Kidney (tissue), 14 donors: ENCODE measurements around the gene CDC37. TPM values are rescaled to one million over a fixed set of nuclear protein-coding genes. Genes with fewer than 3 reads are reported as not detected.

Experiments used
- DNase-seq, 5 donors: peaks; one replicate each; pipeline ENCODE4 v3.0.0-alpha.2; 2013 to 2020
- FAIRE-seq: peaks from 2 replicates; lab custom pipeline; 2012; peaks lifted over from hg19 to GRCh38; lab: Jason Lieb, UNC
- H3K27ac ChIP-seq, 2 donors: one replicate each; pipeline ENCODE4 v1.7.0; 2013; ENCODE audit warnings: low read depth in 2 of 2, low read length in 2 of 2, inconsistent platforms in 1 of 2
- H3K27me3 ChIP-seq: one replicate; pipeline ENCODE4 v1.7.1; 2013; ENCODE audit warnings: low read length, inconsistent platforms; ENCODE audit not compliant: control insufficient read depth, insufficient read depth
- H3K36me3 ChIP-seq, 3 donors: one replicate each; pipeline versions ENCODE4 v1.7.0 to v1.7.1; 2013; ENCODE audit warnings: low read length in 3 of 3, control low read depth in 1 of 3, inconsistent platforms in 1 of 3; ENCODE audit not compliant: insufficient read depth in 3 of 3, control insufficient read depth in 2 of 3
- H3K4me1 ChIP-seq, 3 donors: one replicate each; pipeline versions ENCODE4 v1.7.0 to v1.7.1; 2013; ENCODE audit warnings: low read length in 3 of 3, inconsistent platforms in 1 of 3, low read depth in 1 of 3; ENCODE audit not compliant: control insufficient read depth in 2 of 3, insufficient read depth in 2 of 3
- H3K4me3 ChIP-seq, 3 donors: one replicate each; pipeline versions ENCODE4 v1.7.0 to v1.8.1; 2013; ENCODE audit warnings: low read length in 3 of 3, control low read depth in 1 of 3, inconsistent platforms in 1 of 3
- H3K9ac ChIP-seq, 3 donors: one replicate each; pipeline versions ENCODE4 v1.7.0 to v1.7.1; 2013; ENCODE audit warnings: low read length in 3 of 3, control low read depth in 1 of 3, inconsistent platforms in 1 of 3
- H3K9me3 ChIP-seq, 3 donors: one replicate each; pipeline versions ENCODE4 v1.7.0 to v1.7.1; 2013; ENCODE audit warnings: low read length in 3 of 3, control low read depth in 1 of 3, inconsistent platforms in 1 of 3; ENCODE audit not compliant: control insufficient read depth in 2 of 3, insufficient read depth in 1 of 3
- intact Hi-C: fragments of 100-400 bp; cut with DNase I; formaldehyde crosslinking; loops from one replicate; pipeline ENCODE4 v1.11.1; 2022
- polyA plus RNA-seq: library from polyadenylated mRNA; stranded (reverse); fragments of 350-450 nt; fragmentation: Illumina TruSeq; extraction: RNeasy Lipid Tissue Mini Kit (QIAGEN cat#74804); gene quantifications from one replicate; pipeline ENCODE4 v1.2.3, GENCODE V29; 2014; ENCODE audit warnings: low read depth, low replicate concordance; ENCODE audit not compliant: insufficient read depth
- total RNA-seq: library from RNA; stranded (reverse); fragmentation: NEBNext Ultra II Directional; extraction: Animal tissue kit (Norgen Biotek cat#: 25700); gene quantifications from one replicate; pipeline ENCODE4 v1.2.1, GENCODE V29; 2021
- TF ChIP-seq, protein P1 (sequence below): IDR thresholded peaks from 3 replicates; pipeline ENCODE4 v1.5.1; 2012; ENCODE audit warnings: mild to moderate bottlenecking, moderate library complexity, borderline replicate concordance; ENCODE audit not compliant: insufficient read depth; ENCODE audit errors: extremely low read depth
- donor health status: control.
- donor health status: control.
- donor health status: control.
- donor health status: control.
- donor health status: control.
- donor health status: DM: yes; HTN: yes; CAD: no.
- donor health status: Normal renal cell carcinoma (clear cell type).

Gene CDC37
- total and polyA plus RNA-seq, 2 donors from 2014 or later: 139 to 149 TPM

DNA sequence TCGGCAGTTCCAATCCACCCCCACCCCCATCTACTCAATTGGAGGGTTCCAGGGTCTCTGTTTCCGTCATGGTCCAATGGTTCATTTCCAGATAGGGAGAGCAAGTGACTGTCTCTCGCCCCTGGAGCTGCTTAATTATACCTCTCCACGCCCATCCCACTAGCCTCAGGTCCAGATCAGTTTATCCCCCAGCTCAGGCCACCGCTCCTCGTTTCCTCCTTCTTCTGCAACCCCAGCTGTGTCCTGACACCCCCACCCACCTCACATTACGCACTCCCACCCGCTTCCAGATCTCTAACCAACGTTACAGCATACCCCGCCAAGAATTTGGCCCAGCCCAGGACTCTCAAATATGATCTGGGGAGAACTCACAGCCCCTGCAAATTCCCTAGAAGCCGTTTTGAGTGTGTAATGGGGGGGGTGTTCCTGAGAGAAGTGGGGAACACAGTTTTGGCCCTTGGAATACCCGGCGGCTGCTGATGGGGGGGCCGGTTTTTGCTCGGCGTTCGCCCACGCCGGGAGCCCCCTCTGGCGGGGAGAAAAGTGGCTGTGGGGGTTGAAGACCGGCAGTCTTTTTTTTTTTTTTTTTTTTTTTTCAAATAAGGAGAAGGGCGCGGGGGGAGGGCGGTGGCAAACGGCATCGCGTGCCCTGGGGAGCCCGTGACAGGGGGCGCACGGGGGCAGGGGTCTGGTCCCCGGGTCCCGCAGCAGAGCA is 15.3 kb upstream of the CDC37 start:
- intact Hi-C loops: no loop called here
- no peaks in the 10 kb centered on the region for H3K9me3 ChIP-seq
- peaks cover 44% of the 10 kb centered on the region for H3K27me3 ChIP-seq

DNA sequence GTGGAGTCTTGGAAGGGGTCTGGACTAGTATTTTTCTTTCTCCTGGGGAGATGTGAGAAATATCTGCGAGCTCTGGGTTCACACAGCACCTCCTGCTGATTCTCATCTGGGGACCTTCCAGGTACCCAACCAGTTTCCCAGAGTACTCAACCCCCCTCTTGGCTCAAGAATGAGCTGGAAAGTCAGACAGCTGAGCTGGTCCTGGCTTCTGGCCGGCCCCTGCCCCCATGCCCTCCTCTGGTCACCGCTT is 14.8 kb upstream of the CDC37 start:
- H3K36me3 ChIP-seq: no peaks in the 10 kb centered on the region
- H3K27me3 ChIP-seq: peaks cover 44% of the 10 kb centered on the region
- H3K9me3 ChIP-seq: no peaks in the 10 kb centered on the region
- H3K9ac ChIP-seq: no peak overlapping the region
- H3K4me1 ChIP-seq: peaks cover 0 to 14% (median 3%) of the 10 kb centered on the region in 3 donors
- H3K27ac ChIP-seq: no peak overlapping the region
- DNase-seq (no peak), FAIRE-seq (no peak)
- H3K4me3 ChIP-seq: no peak overlapping the region
- TF ChIP-seq, protein P1, sequence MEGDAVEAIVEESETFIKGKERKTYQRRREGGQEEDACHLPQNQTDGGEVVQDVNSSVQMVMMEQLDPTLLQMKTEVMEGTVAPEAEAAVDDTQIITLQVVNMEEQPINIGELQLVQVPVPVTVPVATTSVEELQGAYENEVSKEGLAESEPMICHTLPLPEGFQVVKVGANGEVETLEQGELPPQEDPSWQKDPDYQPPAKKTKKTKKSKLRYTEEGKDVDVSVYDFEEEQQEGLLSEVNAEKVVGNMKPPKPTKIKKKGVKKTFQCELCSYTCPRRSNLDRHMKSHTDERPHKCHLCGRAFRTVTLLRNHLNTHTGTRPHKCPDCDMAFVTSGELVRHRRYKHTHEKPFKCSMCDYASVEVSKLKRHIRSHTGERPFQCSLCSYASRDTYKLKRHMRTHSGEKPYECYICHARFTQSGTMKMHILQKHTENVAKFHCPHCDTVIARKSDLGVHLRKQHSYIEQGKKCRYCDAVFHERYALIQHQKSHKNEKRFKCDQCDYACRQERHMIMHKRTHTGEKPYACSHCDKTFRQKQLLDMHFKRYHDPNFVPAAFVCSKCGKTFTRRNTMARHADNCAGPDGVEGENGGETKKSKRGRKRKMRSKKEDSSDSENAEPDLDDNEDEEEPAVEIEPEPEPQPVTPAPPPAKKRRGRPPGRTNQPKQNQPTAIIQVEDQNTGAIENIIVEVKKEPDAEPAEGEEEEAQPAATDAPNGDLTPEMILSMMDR: no peak
- intact Hi-C loops: no loop called here

More for the DNA sequence above, 15.3 kb upstream of the CDC37 start:
- H3K4me1 ChIP-seq: peaks cover 0 to 14% (median 3%) of the 10 kb centered on the region in 3 donors
- H3K9ac ChIP-seq: no peak overlapping the region
- H3K4me3 ChIP-seq: no peak overlapping the region
- no peak overlapping the region for H3K27ac ChIP-seq
- no peaks in the 10 kb centered on the region for H3K36me3 ChIP-seq
- DNase-seq (peak in 3 of 5 donors; percentile 27 to 64 (median 47)), FAIRE-seq (no peak)
- TF ChIP-seq, protein P1: no peak

DNA sequence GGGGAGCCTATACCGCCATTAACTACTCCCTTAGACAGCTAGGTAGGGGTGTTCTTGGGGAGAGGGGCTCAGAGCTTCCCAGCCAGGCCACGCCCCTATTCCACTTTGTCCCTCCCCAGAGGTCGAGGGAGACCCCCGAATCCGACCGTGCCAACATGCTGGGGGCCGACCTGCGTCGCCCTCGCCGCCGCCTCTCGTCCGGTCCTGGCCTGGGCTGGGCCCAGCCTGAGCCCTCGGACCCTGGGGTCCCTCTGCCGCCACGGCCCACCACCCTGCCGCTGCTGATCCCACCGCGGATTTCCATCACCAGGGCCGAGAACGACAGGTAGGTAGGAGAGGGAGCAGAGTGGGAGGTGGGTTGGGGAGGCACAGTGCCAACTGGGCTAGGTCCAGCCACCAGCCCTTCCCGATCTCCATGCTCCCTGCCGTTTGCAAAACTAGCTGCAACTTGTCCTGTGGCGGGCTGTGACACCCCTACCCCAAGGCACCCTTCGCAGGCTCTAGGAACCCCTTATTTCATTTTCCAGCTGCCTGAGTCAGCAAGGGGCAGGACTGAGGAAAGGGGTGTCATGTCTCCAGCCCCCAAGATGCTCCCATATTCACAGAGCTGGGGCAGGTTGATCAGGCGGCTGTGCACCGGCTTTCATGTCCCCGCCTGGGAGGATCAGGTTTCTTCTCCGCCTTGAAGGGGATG is 14.3 kb upstream of the CDC37 start:
- Histone ChIP-seq H3K27me3 (peaks cover 41% of the 10 kb centered on the region), H3K4me1 (peaks cover 0 to 14% (median 3%) of the 10 kb centered on the region in 3 donors), H3K27ac (no peak overlapping the region), H3K9ac (no peak overlapping the region), H3K36me3 (no peaks in the 10 kb centered on the region), H3K9me3 (no peaks in the 10 kb centered on the region), H3K4me3 (no peak overlapping the region)
- intact Hi-C loops: no loop called here
- TF ChIP-seq, protein P1: no peak
- DNase-seq (peak; percentile 56 to 68 (median 62)), FAIRE-seq (no peak)
